Measurements from ENCODE around the gene STAG1. TPM values are rescaled to one million over a fixed set of nuclear protein-coding genes. Genes with fewer than 3 reads are reported as not detected.

The STAG1 gene
- total and polyA plus RNA-seq, 7 experiments from 2014 or later, result 18.5 to 50.7 (median 42.0) TPM

GRCh38 chr3:136685882-136686281 lies 66.3 kb downstream of the STAG1 start:
- no peaks in the 10 kb centered on the region for H3K27me3 ChIP-seq (ENCODE audit: control insufficient read depth in 2 of 2, insufficient read depth in 2 of 2, low read length in 2 of 2)
- Mint-ChIP-seq H3K4me3 (no peak overlapping the region), H3K36me3 (peaks cover 10 to 50% (median 39%) of the 10 kb centered on the region in 5 donors), H3K9me3 (peaks cover 0 to 34% (median 11%) of the 10 kb centered on the region in 11 donors), H3K4me1 (peaks cover 7 to 60% (median 52%) of the 10 kb centered on the region in 7 donors), H3K27me3 (no peaks in the 10 kb centered on the region), H3K27ac (peak overlapping the region in 1 of 9 donors; percentile 53)
- no peak overlapping the region for H3K27ac ChIP-seq (ENCODE audit: low read depth, low read length)
- intact Hi-C loops (cut with micrococcal nuclease), result no loop called here
- H3K36me3 ChIP-seq (ENCODE audit: control insufficient read depth in 2 of 3, insufficient read depth in 3 of 3, low read length in 3 of 3), result no peaks in the 10 kb centered on the region
- ChIA-PET CTCF (no interaction called here), POLR2A (no interaction called here)
- no peak overlapping the region for H3K4me3 ChIP-seq (ENCODE audit: low read length)
- DNase-seq (no peak), ATAC-seq (no peak)
- peaks cover 0 to 15% of the 10 kb centered on the region in 2 donors for H3K4me1 ChIP-seq (ENCODE audit: control insufficient read depth in 2 of 2, insufficient read depth in 2 of 2, low read length in 2 of 2)
- no peaks in the 10 kb centered on the region for H3K9me3 ChIP-seq (ENCODE audit: control insufficient read depth in 2 of 3, low read length in 3 of 3)

- peaks cover 5 to 33% (median 22%) of the 10 kb centered on the region in 5 donors for H3K36me3 Mint-ChIP-seq
- Histone ChIP-seq H3K36me3 (ENCODE audit: control insufficient read depth in 2 of 3, insufficient read depth in 3 of 3, low read length in 3 of 3) (no peaks in the 10 kb centered on the region), H3K27ac (ENCODE audit: low read depth, low read length) (no peak overlapping the region), H3K4me3 (ENCODE audit: low read length) (no peak overlapping the region), H3K4me1 (ENCODE audit: control insufficient read depth in 2 of 2, insufficient read depth in 2 of 2, low read length in 2 of 2) (no peaks in the 10 kb centered on the region), H3K27me3 (ENCODE audit: control insufficient read depth in 2 of 2, insufficient read depth in 2 of 2, low read length in 2 of 2) (no peaks in the 10 kb centered on the region), H3K9me3 (ENCODE audit: control insufficient read depth in 2 of 3, low read length in 3 of 3) (no peaks in the 10 kb centered on the region)
- H3K9me3 Mint-ChIP-seq, result peaks cover 0 to 27% (median 7%) of the 10 kb centered on the region in 11 donors
- CTCF ChIA-PET, result interaction anchor here (0.7 kb wide), 2 partner anchors 17 to 183 kb away, joined by 3 to 4 read pairs; no protein-coding TSS in a partner anchor
- no peaks in the 10 kb centered on the region for H3K27me3 Mint-ChIP-seq
- no peak for ATAC-seq
- intact Hi-C loops (cut with micrococcal nuclease), result loop anchor here in 1 of 2 donors (5.0 kb wide), 1 partner anchor 49 kb away; no protein-coding TSS in a partner anchor
- H3K4me1 Mint-ChIP-seq, result peaks cover 0 to 48% (median 47%) of the 10 kb centered on the region in 7 donors
- DNase-seq, result no peak
- POLR2A ChIA-PET, result no interaction called here
- H3K27ac Mint-ChIP-seq, result no peak overlapping the region
- H3K4me3 Mint-ChIP-seq, result no peak overlapping the region
Measured at GRCh38 chr3:136682740-136683312, 69.4 kb downstream of the STAG1 start.

GRCh38 chr3:136678981-136679380 lies 73.2 kb downstream of the STAG1 start:
- ChIA-PET POLR2A (no interaction called here), CTCF (no interaction called here)
- Mint-ChIP-seq H3K4me1 (peaks cover 9 to 58% (median 53%) of the 10 kb centered on the region in 7 donors), H3K27ac (no peak overlapping the region), H3K27me3 (no peaks in the 10 kb centered on the region), H3K4me3 (no peak overlapping the region), H3K9me3 (peaks cover 0 to 5% (median under 1%) of the 10 kb centered on the region in 11 donors), H3K36me3 (peaks cover 1 to 8% (median 4%) of the 10 kb centered on the region in 5 donors)
- no peaks in the 10 kb centered on the region for H3K36me3 ChIP-seq (ENCODE audit: control insufficient read depth in 2 of 3, insufficient read depth in 3 of 3, low read length in 3 of 3)
- no peak overlapping the region for H3K4me3 ChIP-seq (ENCODE audit: low read length)
- DNase-seq (no peak), ATAC-seq (no peak)
- H3K9me3 ChIP-seq (ENCODE audit: control insufficient read depth in 2 of 3, low read length in 3 of 3), result no peaks in the 10 kb centered on the region
- intact Hi-C loops (cut with micrococcal nuclease), result no loop called here
- no peaks in the 10 kb centered on the region for H3K27me3 ChIP-seq (ENCODE audit: control insufficient read depth in 2 of 2, insufficient read depth in 2 of 2, low read length in 2 of 2)
- peaks cover 3 to 7% of the 10 kb centered on the region in 2 donors for H3K4me1 ChIP-seq (ENCODE audit: control insufficient read depth in 2 of 2, insufficient read depth in 2 of 2, low read length in 2 of 2)
- H3K27ac ChIP-seq (ENCODE audit: low read depth, low read length), result no peak overlapping the region

- intact Hi-C loops (cut with micrococcal nuclease), result no loop called here
- Histone ChIP-seq H3K36me3 (ENCODE audit: control insufficient read depth in 2 of 3, insufficient read depth in 3 of 3, low read length in 3 of 3) (no peaks in the 10 kb centered on the region), H3K27me3 (ENCODE audit: control insufficient read depth in 2 of 2, insufficient read depth in 2 of 2, low read length in 2 of 2) (no peaks in the 10 kb centered on the region), H3K4me1 (ENCODE audit: control insufficient read depth in 2 of 2, insufficient read depth in 2 of 2, low read length in 2 of 2) (peaks cover 3 to 7% of the 10 kb centered on the region in 2 donors), H3K27ac (ENCODE audit: low read depth, low read length) (no peak overlapping the region), H3K4me3 (ENCODE audit: low read length) (no peak overlapping the region), H3K9me3 (ENCODE audit: control insufficient read depth in 2 of 3, low read length in 3 of 3) (no peaks in the 10 kb centered on the region)
- Mint-ChIP-seq H3K9me3 (no peaks in the 10 kb centered on the region), H3K4me3 (no peak overlapping the region), H3K4me1 (peaks cover 18 to 72% (median 61%) of the 10 kb centered on the region in 7 donors), H3K27me3 (no peaks in the 10 kb centered on the region), H3K36me3 (peaks cover 0 to 13% (median 7%) of the 10 kb centered on the region in 5 donors), H3K27ac (no peak overlapping the region)
- ChIA-PET CTCF (interaction anchor here (1.2 kb wide), 1 partner anchor 356 kb away, joined by 3 read pairs; no protein-coding TSS in a partner anchor), POLR2A (no interaction called here)
- no peak for DNase-seq
- no peak for ATAC-seq
Measured at GRCh38 chr3:136676009-136676408, 76.2 kb downstream of the STAG1 start.

GRCh38 chr3:136675150-136675858 lies 76.9 kb downstream of the STAG1 start:
- DNase-seq (no peak), ATAC-seq (no peak)
- no peak overlapping the region for H3K4me3 ChIP-seq (ENCODE audit: low read length)
- H3K36me3 ChIP-seq (ENCODE audit: control insufficient read depth in 2 of 3, insufficient read depth in 3 of 3, low read length in 3 of 3), result no peaks in the 10 kb centered on the region
- Mint-ChIP-seq H3K9me3 (no peaks in the 10 kb centered on the region), H3K4me1 (peaks cover 18 to 71% (median 57%) of the 10 kb centered on the region in 7 donors), H3K4me3 (peak overlapping the region in 3 of 10 donors; percentile 24 to 34 (median 31)), H3K27ac (peak overlapping the region in 2 of 9 donors; percentile 1 to 32), H3K36me3 (peaks cover 0 to 14% (median 7%) of the 10 kb centered on the region in 5 donors), H3K27me3 (no peaks in the 10 kb centered on the region)
- ChIA-PET POLR2A (no interaction called here), CTCF (no interaction called here)
- no peaks in the 10 kb centered on the region for H3K9me3 ChIP-seq (ENCODE audit: control insufficient read depth in 2 of 3, low read length in 3 of 3)
- no peaks in the 10 kb centered on the region for H3K27me3 ChIP-seq (ENCODE audit: control insufficient read depth in 2 of 2, insufficient read depth in 2 of 2, low read length in 2 of 2)
- intact Hi-C loops (cut with micrococcal nuclease), result no loop called here
- no peak overlapping the region for H3K27ac ChIP-seq (ENCODE audit: low read depth, low read length)
- peaks cover 3 to 7% of the 10 kb centered on the region in 2 donors for H3K4me1 ChIP-seq (ENCODE audit: control insufficient read depth in 2 of 2, insufficient read depth in 2 of 2, low read length in 2 of 2)

GRCh38 chr3:136672457-136672856 lies 79.7 kb downstream of the STAG1 start:
- ATAC-seq (no peak), DNase-seq (no peak)
- H3K4me1 ChIP-seq (ENCODE audit: control insufficient read depth in 2 of 2, insufficient read depth in 2 of 2, low read length in 2 of 2), result peaks cover 3 to 7% of the 10 kb centered on the region in 2 donors
- H3K27me3 Mint-ChIP-seq, result no peaks in the 10 kb centered on the region
- no peak overlapping the region for H3K27ac ChIP-seq (ENCODE audit: low read depth, low read length)
- peaks cover 18 to 67% (median 60%) of the 10 kb centered on the region in 7 donors for H3K4me1 Mint-ChIP-seq
- peaks cover 0 to 30% (median 20%) of the 10 kb centered on the region in 5 donors for H3K36me3 Mint-ChIP-seq
- ChIA-PET POLR2A (no interaction called here), CTCF (no interaction called here)
- intact Hi-C loops (cut with micrococcal nuclease), result no loop called here
- no peaks in the 10 kb centered on the region for H3K36me3 ChIP-seq (ENCODE audit: control insufficient read depth in 2 of 3, insufficient read depth in 3 of 3, low read length in 3 of 3)
- no peaks in the 10 kb centered on the region for H3K27me3 ChIP-seq (ENCODE audit: control insufficient read depth in 2 of 2, insufficient read depth in 2 of 2, low read length in 2 of 2)
- no peak overlapping the region for H3K4me3 ChIP-seq (ENCODE audit: low read length)
- no peak overlapping the region for H3K4me3 Mint-ChIP-seq
- H3K9me3 ChIP-seq (ENCODE audit: control insufficient read depth in 2 of 3, low read length in 3 of 3), result no peaks in the 10 kb centered on the region
- H3K9me3 Mint-ChIP-seq, result no peaks in the 10 kb centered on the region
- peak overlapping the region in 3 of 9 donors; percentile 21 to 56 (median 39) for H3K27ac Mint-ChIP-seq
